Measurements from ENCODE around the gene ATP9B. TPM values are rescaled to one million over a fixed set of nuclear protein-coding genes. Genes with fewer than 3 reads are reported as not detected.

Gene ATP9B
- total and polyA plus RNA-seq, 4 donors, result 7.1 to 31.4 (median 15.5) TPM

DNA sequence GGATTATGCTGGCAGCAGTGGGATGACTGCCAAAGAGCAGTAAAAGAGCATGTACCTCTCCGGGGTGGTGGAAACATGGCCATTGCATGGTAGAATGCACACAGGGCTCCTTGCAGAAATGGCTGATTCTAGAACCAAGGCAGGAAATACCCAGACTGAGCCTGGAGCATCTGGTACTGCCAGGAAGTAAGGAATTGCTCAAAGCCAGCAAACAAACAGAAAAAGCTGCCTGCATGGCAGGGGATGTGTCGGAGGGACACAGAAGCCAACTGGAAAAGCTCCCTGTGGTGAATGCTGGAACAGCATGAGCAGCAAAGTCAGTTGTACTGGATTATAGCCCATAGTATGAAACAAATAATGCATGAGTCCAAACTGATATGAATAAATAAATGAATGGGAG lies 248.5 kb downstream of the ATP9B start:
- Histone ChIP-seq H3K4me3 (ENCODE audit: low read depth in 1 of 3, low read length in 3 of 3) (no peak overlapping the region), H3K27ac (ENCODE audit: low read depth in 1 of 2, low read length in 2 of 2) (no peak overlapping the region), H3K9me3 (ENCODE audit: control insufficient read depth in 4 of 4, low read length in 3 of 4) (peaks cover 0 to 5% (median 0%) of the 10 kb centered on the region in 4 donors), H3K36me3 (ENCODE audit: control insufficient read depth in 4 of 4, insufficient read depth in 3 of 4, low read depth in 1 of 4, low read length in 3 of 4) (peaks cover 3 to 6% (median 3%) of the 10 kb centered on the region in 4 donors), H3K27me3 (ENCODE audit: control insufficient read depth in 4 of 4, insufficient read depth in 4 of 4, low read length in 3 of 4) (no peaks in the 10 kb centered on the region), H3K4me1 (ENCODE audit: control insufficient read depth in 4 of 4, insufficient read depth in 4 of 4, low read length in 3 of 4) (no peaks in the 10 kb centered on the region), H3K9ac (ENCODE audit: low read depth in 1 of 2, low read length in 2 of 2) (no peak overlapping the region)
- DNase-seq (ENCODE audit: low spot score), result no peak
- 88% methylated on average over 2 of the region's 2 CpGs for WGBS
- TF ChIP-seq TAF1 (conservative IDR thresholded peaks at IDR 0.05) (no peak), FOXA2 (IDR thresholded peaks at IDR 0.05) (no peak), HNF4A (conservative IDR thresholded peaks at IDR 0.05) (no peak), EGR1 (IDR thresholded peaks at IDR 0.05; ENCODE audit: low read depth in 2 of 2) (no peak), JUND (IDR thresholded peaks at IDR 0.05) (no peak), RXRA (IDR thresholded peaks at IDR 0.05) (no peak), HNF4G (IDR thresholded peaks at IDR 0.05) (no peak), FOXA1 (IDR thresholded peaks at IDR 0.05) (no peak), NR2F2 (IDR thresholded peaks at IDR 0.05) (no peak), SP1 (IDR thresholded peaks at IDR 0.05) (no peak), GABPA (IDR thresholded peaks at IDR 0.05 in 1 of 2, conservative IDR thresholded peaks at IDR 0.05 in 1 of 2) (no peak)
- TF ChIP-seq, protein P1, sequence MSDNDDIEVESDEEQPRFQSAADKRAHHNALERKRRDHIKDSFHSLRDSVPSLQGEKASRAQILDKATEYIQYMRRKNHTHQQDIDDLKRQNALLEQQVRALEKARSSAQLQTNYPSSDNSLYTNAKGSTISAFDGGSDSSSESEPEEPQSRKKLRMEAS (IDR thresholded peaks at IDR 0.05), result no peak
- TF ChIP-seq, protein P2, sequence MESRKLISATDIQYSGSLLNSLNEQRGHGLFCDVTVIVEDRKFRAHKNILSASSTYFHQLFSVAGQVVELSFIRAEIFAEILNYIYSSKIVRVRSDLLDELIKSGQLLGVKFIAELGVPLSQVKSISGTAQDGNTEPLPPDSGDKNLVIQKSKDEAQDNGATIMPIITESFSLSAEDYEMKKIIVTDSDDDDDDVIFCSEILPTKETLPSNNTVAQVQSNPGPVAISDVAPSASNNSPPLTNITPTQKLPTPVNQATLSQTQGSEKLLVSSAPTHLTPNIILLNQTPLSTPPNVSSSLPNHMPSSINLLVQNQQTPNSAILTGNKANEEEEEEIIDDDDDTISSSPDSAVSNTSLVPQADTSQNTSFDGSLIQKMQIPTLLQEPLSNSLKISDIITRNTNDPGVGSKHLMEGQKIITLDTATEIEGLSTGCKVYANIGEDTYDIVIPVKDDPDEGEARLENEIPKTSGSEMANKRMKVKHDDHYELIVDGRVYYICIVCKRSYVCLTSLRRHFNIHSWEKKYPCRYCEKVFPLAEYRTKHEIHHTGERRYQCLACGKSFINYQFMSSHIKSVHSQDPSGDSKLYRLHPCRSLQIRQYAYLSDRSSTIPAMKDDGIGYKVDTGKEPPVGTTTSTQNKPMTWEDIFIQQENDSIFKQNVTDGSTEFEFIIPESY (IDR thresholded peaks at IDR 0.05), result no peak
- TF ChIP-seq, protein P3, sequence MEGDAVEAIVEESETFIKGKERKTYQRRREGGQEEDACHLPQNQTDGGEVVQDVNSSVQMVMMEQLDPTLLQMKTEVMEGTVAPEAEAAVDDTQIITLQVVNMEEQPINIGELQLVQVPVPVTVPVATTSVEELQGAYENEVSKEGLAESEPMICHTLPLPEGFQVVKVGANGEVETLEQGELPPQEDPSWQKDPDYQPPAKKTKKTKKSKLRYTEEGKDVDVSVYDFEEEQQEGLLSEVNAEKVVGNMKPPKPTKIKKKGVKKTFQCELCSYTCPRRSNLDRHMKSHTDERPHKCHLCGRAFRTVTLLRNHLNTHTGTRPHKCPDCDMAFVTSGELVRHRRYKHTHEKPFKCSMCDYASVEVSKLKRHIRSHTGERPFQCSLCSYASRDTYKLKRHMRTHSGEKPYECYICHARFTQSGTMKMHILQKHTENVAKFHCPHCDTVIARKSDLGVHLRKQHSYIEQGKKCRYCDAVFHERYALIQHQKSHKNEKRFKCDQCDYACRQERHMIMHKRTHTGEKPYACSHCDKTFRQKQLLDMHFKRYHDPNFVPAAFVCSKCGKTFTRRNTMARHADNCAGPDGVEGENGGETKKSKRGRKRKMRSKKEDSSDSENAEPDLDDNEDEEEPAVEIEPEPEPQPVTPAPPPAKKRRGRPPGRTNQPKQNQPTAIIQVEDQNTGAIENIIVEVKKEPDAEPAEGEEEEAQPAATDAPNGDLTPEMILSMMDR (IDR thresholded peaks at IDR 0.05; ENCODE audit: low read depth, low read length, missing input control), result no peak
- TF ChIP-seq, protein P4, sequence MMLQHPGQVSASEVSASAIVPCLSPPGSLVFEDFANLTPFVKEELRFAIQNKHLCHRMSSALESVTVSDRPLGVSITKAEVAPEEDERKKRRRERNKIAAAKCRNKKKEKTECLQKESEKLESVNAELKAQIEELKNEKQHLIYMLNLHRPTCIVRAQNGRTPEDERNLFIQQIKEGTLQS (IDR thresholded peaks at IDR 0.05), result no peak

DNA sequence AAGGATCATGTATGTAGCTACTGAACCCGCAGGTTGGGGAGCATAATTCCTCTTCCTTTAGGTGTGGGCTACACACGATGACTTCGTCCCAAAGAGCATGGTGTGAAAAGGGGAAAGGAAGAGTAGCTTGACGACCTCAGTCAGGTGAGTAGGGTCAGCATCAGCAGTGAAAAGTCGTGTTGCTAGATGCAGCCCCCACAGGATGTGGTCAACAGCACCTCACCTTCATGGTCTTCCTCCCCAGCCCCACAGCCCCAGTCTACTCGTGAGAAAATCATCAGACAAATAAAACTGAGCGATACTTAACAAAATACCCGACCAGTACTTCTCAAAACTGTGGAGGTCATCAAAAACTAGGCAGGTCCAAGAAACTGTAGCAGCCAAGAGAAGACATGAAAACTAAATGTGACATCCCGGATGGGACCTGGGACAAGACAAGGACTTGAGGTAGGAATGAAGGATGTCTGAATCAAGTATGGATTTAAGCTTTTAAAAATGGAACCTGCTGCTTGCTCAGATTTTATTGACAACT lies 249.0 kb downstream of the ATP9B start:
- no peak for DNase-seq (ENCODE audit: low spot score)
- Histone ChIP-seq H3K27me3 (ENCODE audit: control insufficient read depth in 4 of 4, insufficient read depth in 4 of 4, low read length in 3 of 4) (no peaks in the 10 kb centered on the region), H3K27ac (ENCODE audit: low read depth in 1 of 2, low read length in 2 of 2) (no peak overlapping the region), H3K4me3 (ENCODE audit: low read depth in 1 of 3, low read length in 3 of 3) (no peak overlapping the region), H3K9me3 (ENCODE audit: control insufficient read depth in 4 of 4, low read length in 3 of 4) (peaks cover 0 to 5% (median 0%) of the 10 kb centered on the region in 4 donors), H3K36me3 (ENCODE audit: control insufficient read depth in 4 of 4, insufficient read depth in 3 of 4, low read depth in 1 of 4, low read length in 3 of 4) (peaks cover 3 to 6% (median 3%) of the 10 kb centered on the region in 4 donors), H3K9ac (ENCODE audit: low read depth in 1 of 2, low read length in 2 of 2) (no peak overlapping the region), H3K4me1 (ENCODE audit: control insufficient read depth in 4 of 4, insufficient read depth in 4 of 4, low read length in 3 of 4) (no peaks in the 10 kb centered on the region)
- WGBS, result 90% methylated on average over 9 of the region's 9 CpGs
- TF ChIP-seq, protein P5, sequence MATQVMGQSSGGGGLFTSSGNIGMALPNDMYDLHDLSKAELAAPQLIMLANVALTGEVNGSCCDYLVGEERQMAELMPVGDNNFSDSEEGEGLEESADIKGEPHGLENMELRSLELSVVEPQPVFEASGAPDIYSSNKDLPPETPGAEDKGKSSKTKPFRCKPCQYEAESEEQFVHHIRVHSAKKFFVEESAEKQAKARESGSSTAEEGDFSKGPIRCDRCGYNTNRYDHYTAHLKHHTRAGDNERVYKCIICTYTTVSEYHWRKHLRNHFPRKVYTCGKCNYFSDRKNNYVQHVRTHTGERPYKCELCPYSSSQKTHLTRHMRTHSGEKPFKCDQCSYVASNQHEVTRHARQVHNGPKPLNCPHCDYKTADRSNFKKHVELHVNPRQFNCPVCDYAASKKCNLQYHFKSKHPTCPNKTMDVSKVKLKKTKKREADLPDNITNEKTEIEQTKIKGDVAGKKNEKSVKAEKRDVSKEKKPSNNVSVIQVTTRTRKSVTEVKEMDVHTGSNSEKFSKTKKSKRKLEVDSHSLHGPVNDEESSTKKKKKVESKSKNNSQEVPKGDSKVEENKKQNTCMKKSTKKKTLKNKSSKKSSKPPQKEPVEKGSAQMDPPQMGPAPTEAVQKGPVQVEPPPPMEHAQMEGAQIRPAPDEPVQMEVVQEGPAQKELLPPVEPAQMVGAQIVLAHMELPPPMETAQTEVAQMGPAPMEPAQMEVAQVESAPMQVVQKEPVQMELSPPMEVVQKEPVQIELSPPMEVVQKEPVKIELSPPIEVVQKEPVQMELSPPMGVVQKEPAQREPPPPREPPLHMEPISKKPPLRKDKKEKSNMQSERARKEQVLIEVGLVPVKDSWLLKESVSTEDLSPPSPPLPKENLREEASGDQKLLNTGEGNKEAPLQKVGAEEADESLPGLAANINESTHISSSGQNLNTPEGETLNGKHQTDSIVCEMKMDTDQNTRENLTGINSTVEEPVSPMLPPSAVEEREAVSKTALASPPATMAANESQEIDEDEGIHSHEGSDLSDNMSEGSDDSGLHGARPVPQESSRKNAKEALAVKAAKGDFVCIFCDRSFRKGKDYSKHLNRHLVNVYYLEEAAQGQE (IDR thresholded peaks at IDR 0.05), result no peak
- no peak for TF ChIP-seq FOXA1 (IDR thresholded peaks at IDR 0.05)
- no peak for TF ChIP-seq YY1 (IDR thresholded peaks at IDR 0.05)
- no peak for TF ChIP-seq GABPA (IDR thresholded peaks at IDR 0.05 in 1 of 2, conservative IDR thresholded peaks at IDR 0.05 in 1 of 2)
- TF ChIP-seq HNF4G (IDR thresholded peaks at IDR 0.05), result no peak
- no peak for TF ChIP-seq HNF4A (conservative IDR thresholded peaks at IDR 0.05)
- TF ChIP-seq, protein P2 (IDR thresholded peaks at IDR 0.05), result no peak
- TF ChIP-seq JUND (IDR thresholded peaks at IDR 0.05), result no peak
- TF ChIP-seq RAD21 (IDR thresholded peaks at IDR 0.05), result no peak
- no peak for TF ChIP-seq NR2F2 (IDR thresholded peaks at IDR 0.05)
- no peak for TF ChIP-seq SP1 (IDR thresholded peaks at IDR 0.05)

Measured in liver (tissue), 9 donors.